OCI-M1 (cell line): Measurements from ENCODE around the gene DMC1.

ENCODE experiments used
- DNase-seq: peaks from one replicate; lab custom pipeline; 2025; lab: John Stamatoyannopoulos, UW

The DMC1 gene

GRCh38 chr22:38567531-38568285 lies 2.3 kb downstream of the DMC1 start:
- no peak for DNase-seq

- DNase-seq: no peak
Observed at GRCh38 chr22:38566726-38567504, 3.1 kb downstream of the DMC1 start.

- no peak for DNase-seq
Observed at GRCh38 chr22:38565441-38565840, 4.5 kb downstream of the DMC1 start.

- no peak for DNase-seq
Observed at GRCh38 chr22:38564669-38565068, 5.3 kb downstream of the DMC1 start.

DNA sequence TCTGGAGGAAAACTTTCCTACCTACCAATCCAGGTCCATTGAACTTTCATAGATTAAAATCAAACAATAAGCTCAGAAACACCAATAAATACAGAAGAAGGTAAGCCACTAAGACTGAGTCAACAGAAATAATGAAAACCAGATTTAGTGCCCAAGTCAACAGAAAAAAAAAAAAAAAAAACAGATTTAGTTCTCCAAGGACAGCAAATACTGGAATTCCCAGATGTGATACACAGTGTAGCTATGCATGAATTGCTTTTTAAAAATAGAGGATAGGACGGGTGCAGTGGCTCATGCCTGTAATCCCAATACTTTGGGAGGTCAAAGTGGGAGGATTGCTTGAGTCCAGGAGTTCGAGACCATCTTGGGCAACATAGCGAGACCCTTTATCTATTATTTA lies 15.7 kb downstream of the DMC1 start:
- no peak for DNase-seq

DNA sequence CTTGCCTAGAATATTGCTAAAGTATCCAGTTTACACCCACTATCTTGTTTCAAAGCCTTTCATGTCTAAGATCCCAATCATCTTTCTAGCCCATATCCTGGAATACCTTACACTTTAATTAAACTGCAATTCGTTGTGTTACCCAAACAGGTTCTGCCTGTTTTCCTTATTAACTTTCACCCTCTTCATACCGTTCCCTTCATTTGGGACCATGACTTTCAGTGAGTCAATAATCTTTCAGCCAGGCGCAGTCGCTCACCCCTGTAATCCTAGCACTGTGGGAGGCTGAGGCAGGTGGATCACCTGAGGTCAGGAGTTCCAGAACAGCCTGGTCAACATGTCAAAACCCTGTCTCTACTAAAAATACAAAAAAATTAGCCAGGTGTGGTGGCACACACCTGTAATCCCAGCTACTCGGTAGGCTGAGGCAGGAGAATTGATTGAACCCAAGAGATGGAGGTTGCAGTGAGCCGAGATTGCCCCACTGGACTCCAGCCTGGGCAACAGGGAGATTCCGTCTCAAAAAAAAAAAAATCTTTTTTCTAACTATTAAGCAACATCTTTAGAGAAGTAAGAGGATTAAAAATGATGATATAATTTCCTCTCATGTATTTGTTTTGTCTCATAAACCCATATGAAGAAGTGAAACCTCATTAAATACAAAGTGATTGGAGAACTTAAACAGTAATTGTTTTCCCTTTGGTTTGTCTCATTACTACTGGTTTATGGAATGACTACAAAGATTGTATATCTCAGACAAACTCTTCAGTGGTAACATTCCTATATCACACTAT lies 20.7 kb downstream of the DMC1 start:
- DNase-seq: no peak

- no peak for DNase-seq
Observed at GRCh38 chr22:38540701-38541100, 29.3 kb downstream of the DMC1 start.

DNA sequence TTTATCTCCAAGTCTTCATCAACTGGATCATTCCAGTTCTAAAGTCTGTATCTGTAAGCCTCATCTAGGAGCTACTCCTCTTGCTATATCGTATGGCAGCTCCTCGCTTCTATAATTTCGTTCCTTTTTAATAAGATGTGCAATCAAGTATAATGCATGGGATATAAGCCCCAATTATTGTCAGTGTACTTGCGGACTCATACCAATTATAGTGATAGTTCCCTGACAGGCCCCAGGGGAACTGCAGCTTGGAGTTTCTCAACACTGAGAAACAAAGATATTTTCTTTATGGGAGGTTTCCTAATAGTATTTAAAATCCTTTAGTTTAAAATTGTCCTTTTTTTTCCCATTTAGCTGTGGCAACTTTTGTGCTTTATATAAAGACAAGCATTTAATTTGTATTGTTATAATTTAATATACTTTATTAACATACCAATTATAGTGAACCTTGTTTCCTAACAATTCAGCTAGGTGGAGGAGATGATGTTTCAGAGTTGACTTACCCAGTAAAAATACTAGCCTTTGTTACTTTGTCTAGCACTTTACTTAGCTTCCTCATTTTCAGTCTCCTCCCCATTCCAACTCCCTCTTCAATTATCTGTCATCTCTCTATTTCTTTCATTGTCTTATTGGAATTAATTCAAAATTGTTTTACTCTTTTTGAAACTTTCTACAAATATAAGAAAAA lies 38.6 kb downstream of the DMC1 start:
- DNase-seq: peak; percentile 65

GRCh38 chr22:38524429-38524828 lies 45.6 kb downstream of the DMC1 start:
- peak; percentile 73 for DNase-seq

DNA sequence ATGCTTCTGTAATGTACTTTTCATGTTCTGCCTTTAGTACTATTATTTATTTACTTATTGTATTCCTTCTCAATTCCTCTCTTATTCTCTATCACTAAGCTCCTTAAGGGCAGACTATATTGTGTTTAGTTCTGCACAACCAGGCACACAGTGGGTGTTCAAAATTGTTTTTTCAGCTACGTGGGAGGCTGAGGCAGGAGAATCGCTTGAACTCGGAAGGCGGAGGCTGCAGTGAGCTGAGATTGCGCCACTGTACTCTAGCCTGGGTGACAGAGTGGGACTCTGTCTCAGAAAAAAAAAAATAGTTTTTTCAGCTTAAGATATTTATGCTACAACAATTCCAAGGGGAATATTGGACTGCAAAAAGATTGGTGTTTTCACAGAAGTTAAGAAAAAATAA lies 46.5 kb downstream of the DMC1 start:
- no peak for DNase-seq

DNA sequence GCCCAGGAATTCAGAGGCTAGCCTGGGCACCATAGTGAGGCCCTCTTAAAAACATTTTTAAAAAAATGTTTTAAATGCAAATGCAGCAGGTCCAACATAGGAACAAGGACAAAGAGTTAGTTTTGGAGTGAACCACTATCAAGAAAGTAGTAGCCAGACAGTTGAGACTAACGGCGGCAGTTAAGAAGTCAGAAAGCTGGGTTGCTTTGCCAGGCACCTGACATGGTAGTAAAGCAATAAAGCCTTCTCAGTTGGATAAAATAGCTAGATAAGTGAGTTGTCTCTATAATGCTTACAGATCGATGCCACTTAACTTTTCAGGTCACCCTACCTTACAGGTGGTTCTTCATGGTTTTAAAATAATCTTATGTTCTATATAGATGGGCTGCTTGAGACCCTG lies 47.0 kb downstream of the DMC1 start:
- DNase-seq: no peak

- DNase-seq: no peak
Observed at GRCh38 chr22:38519453-38520250, 50.3 kb downstream of the DMC1 start.

GRCh38 chr22:38518620-38519019 lies 51.4 kb downstream of the DMC1 start:
- DNase-seq: no peak

DNA sequence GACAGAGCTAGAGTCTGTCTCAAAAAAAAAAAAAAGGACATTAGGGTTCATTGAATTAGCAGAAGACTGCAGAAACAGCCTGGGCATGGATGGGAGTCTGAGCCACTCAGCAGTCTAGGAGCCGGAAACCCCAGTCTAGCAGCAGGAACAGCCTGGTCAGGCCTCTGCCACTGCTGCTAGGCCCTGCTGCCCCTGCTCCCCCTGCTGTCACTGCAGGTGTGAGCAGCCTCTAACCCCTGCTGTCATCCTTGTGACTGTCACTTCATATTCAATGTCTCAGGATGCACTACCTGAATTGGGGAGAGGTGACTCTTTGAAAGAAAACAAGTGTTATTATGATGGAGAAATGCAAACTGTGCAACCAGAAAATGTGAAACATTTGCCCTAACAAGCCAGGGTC lies 56.9 kb downstream of the DMC1 start:
- peak; percentile 43 for DNase-seq

GRCh38 chr22:38510416-38510970 lies 59.5 kb downstream of the DMC1 start:
- DNase-seq: no peak

DNA sequence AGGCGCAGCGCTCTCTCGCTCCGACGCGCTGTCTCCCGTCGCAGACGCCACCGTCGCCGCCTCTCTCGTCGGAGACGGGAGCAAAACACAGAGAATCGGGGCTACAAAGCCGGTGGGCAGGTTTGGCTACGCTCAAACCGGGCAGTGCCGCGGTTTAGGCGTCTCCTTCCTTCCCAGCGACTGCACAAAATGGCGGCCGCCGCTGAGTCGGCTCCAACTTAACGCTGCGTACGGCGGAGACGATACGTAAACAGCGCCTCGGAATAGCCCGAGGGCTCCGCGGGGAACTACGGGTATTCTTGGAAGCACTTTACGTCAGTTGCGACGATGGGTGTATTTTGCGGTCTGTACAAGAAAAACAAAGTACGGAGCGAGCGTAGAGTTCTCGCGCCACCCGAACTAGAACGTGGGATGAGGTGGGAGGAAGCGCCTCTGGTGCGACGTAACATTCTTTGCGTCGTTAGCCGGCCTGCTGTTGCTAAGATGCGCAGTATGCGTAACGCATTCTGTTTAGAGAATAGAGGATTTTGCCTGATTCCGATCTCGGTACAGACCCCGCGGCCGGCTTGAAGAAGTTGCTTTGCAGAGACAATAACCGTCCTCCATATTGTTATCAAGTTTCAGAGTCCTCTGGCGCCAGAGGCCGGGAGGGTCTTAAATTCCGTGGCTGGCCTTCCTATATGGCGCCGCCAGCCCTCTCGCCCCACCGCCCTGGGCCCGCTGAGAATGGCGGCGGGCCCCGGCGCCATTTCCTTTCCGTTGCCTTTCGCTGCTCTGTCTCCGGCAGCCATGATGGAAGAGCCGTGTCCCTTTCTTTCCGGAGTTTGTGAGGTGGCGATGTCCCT lies 63.6 kb downstream of the DMC1 start, which contains the start of gene DDX17:
DDX17 (minus strand) TSS at position 194 of the 845 bp plus-strand sequence.
- peak; percentile 98 for DNase-seq

- DNase-seq: peak; percentile 73
Observed at GRCh38 chr22:38505541-38506117, 64.4 kb downstream of the DMC1 start.

GRCh38 chr22:38504731-38505540 lies 65.0 kb downstream of the DMC1 start:
- DNase-seq: peak; percentile 77

GRCh38 chr22:38503021-38503420 lies 67.0 kb downstream of the DMC1 start:
- DNase-seq: no peak
